ENCODE measurements around the gene SSBP2. TPM values are rescaled to one million over a fixed set of nuclear protein-coding genes. Genes with fewer than 3 reads are reported as not detected.
A peak's percentile ranks its signal among the peaks of the same experiment; 100 is the strongest.

SSBP2 gene
- total and polyA plus RNA-seq, 8 donors: 0.87 to 86.2 (median 24.6) TPM

DNA sequence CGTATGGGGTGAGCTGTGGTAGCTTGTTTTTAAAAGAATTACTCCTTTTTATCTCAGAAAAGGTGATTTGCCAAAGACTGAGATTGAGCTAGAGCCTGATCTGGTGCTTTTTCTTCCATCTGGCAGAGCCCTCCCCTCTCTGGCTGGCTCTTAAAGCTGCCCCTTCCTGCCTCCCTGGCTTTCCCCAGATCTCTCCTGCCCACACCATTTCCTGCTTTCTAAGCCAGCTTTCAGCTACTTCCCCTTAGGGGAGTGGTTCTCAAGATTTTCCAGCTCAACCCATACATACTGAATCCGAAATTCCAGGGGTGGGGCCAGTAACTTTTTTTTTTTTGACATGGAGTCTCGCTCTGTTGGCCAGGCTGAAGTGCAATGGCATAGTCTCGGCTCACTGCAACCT lies 352.2 kb downstream of the SSBP2 start:
- Histone ChIP-seq H3K27ac (no peak overlapping the region), H3K4me1 (peaks cover 9 to 10% (median 9%) of the 10 kb centered on the region in 4 donors), H3K4me3 (no peak overlapping the region), H3K9me3 (peaks cover 0 to 4% (median 0%) of the 10 kb centered on the region in 4 donors), H3K36me3 (no peaks in the 10 kb centered on the region), H3K27me3 (peaks cover 0 to 44% (median 15%) of the 10 kb centered on the region in 3 donors)
- 58 to 73% (median 67%) methylated on average over 4 of the region's 4 CpGs for WGBS, 5 donors
- TF ChIP-seq POLR2AphosphoS5 (IDR thresholded peaks at IDR 0.05): no peak
- TF ChIP-seq POLR2A (IDR thresholded peaks at IDR 0.05): no peak
- no peak for TF ChIP-seq EP300 (IDR thresholded peaks at IDR 0.05)
- TF ChIP-seq, protein P1, sequence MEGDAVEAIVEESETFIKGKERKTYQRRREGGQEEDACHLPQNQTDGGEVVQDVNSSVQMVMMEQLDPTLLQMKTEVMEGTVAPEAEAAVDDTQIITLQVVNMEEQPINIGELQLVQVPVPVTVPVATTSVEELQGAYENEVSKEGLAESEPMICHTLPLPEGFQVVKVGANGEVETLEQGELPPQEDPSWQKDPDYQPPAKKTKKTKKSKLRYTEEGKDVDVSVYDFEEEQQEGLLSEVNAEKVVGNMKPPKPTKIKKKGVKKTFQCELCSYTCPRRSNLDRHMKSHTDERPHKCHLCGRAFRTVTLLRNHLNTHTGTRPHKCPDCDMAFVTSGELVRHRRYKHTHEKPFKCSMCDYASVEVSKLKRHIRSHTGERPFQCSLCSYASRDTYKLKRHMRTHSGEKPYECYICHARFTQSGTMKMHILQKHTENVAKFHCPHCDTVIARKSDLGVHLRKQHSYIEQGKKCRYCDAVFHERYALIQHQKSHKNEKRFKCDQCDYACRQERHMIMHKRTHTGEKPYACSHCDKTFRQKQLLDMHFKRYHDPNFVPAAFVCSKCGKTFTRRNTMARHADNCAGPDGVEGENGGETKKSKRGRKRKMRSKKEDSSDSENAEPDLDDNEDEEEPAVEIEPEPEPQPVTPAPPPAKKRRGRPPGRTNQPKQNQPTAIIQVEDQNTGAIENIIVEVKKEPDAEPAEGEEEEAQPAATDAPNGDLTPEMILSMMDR (IDR thresholded peaks at IDR 0.05): no peak
- DNase-seq: no peak
- intact Hi-C loops (cut with DNase I; ENCODE audit: low total_unique reads): no loop called here

DNA sequence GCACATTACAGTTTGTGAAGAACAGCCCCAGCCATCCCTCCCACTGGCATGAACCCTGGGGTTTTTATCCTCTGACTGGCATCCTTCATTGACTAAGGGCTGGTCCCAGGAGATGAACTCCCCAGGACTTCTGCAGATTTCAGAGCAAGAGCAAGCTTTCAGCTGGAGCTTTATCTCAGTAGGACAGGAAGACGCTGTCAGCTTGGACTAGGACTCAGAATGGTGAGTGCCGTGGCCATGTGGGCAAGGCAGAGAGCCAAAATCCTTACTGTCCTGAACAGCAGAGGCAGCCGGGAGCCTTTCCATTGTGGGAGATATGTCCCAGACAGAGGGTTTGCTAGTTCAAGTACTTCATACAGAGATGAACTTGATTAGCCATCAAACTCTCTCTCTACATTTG lies 353.7 kb downstream of the SSBP2 start:
- H3K9me3 ChIP-seq: peaks cover 0 to 4% (median 0%) of the 10 kb centered on the region in 4 donors
- 0 to 13% (median 10%) methylated on average over 1 to 3 of the region's 3 CpGs for WGBS, 5 donors
- intact Hi-C loops (cut with DNase I; ENCODE audit: low total_unique reads): no loop called here
- H3K4me3 ChIP-seq: no peak overlapping the region
- peaks cover 0 to 60% (median 21%) of the 10 kb centered on the region in 3 donors for H3K27me3 ChIP-seq
- H3K27ac ChIP-seq: no peak overlapping the region
- TF ChIP-seq, protein P1 (IDR thresholded peaks at IDR 0.05): no peak
- TF ChIP-seq POLR2AphosphoS5 (IDR thresholded peaks at IDR 0.05) (no peak), POLR2A (IDR thresholded peaks at IDR 0.05) (no peak), EP300 (IDR thresholded peaks at IDR 0.05) (no peak)
- H3K36me3 ChIP-seq: no peaks in the 10 kb centered on the region
- peak in 1 of 2 donors; percentile 40 for DNase-seq
- peaks cover 13 to 16% (median 14%) of the 10 kb centered on the region in 4 donors for H3K4me1 ChIP-seq

DNA sequence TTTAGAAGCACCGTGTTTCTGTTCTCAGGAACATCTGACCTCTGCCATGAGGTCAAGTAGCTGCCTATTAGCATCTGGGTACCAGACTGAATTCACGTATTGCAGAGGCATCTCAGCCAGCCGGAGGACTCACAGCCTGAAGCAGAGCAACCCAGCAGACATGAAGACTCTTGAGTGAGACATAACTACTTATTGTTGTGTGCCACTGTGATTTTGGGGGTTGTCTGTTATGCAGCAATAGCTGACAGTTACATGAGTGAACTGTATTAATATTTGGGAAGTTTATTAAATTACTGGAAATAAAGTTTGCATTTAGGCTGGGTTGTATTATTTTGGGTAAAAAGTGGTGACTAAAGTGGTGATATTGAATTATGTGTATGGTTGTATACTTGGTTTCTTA lies 355.6 kb downstream of the SSBP2 start:
- intact Hi-C loops (cut with DNase I; ENCODE audit: low total_unique reads): no loop called here
- Histone ChIP-seq H3K4me3 (no peak overlapping the region), H3K27me3 (peaks cover 0 to 73% (median 24%) of the 10 kb centered on the region in 3 donors), H3K27ac (no peak overlapping the region), H3K36me3 (no peaks in the 10 kb centered on the region), H3K9me3 (peaks cover 0 to 4% (median 0%) of the 10 kb centered on the region in 4 donors), H3K4me1 (peaks cover 13 to 16% (median 14%) of the 10 kb centered on the region in 4 donors)
- DNase-seq: no peak
- 63 to 78% (median 66%) methylated on average over 3 of the region's 3 CpGs for WGBS, 5 donors
- no peak for TF ChIP-seq EP300 (IDR thresholded peaks at IDR 0.05)
- no peak for TF ChIP-seq POLR2A (IDR thresholded peaks at IDR 0.05)
- TF ChIP-seq, protein P1 (IDR thresholded peaks at IDR 0.05): no peak
- no peak for TF ChIP-seq POLR2AphosphoS5 (IDR thresholded peaks at IDR 0.05)

DNA sequence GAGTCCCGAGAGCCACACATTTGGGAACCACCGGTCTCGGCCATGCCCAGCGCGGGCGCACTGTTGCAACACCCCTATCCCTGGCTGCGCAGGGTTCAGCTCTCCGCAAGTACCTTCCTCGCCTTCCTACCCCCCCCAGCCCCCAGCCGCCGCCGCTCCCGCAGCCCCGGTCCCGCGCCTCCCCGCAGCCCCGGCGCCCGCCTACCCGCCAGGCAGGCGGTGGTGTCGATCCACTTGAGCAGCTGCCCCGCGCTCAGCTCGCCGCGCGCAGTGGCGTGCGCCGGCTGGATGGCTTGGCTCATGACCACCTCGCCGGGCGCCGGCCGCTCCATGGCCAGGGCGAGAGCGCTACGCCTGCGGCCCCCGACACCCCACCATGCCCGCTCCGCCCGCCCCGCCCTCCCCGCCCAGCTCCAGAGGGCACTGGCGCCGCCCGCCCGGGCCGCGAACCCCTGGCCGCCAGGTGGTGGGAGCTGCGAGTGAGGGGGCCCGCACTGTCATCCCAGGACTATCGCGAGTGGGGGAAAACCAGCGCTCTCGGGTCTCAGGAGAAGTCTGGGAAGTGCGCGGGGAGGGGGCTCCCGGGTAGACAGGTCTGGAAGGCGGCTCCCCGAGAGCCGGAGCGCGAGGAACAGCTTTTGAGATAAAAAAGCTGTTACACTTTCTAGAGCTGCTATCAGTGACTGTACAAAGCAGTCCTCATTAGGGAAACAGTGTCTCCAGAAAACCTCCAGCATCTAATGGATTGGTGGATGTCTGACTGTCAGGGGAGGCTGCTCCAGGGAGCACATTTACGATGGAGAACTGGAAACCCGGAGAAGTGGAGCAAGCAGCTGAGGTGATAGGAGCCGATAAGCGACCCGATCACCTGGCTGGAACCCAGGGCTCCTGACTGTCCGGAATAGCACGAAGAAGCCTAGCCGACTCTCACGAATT lies 356.8 kb downstream of the SSBP2 start, which contains the start of gene ACOT12:
Gene ACOT12 (minus strand): TSS at position 352 of the 936 bp plus-strand sequence. CDS start 20 bp downstream, at position 332.
- 3 to 8% (median 4%) methylated on average over 31 to 77 of the region's 77 CpGs for WGBS, 5 donors
- peak in 1 of 2 donors; percentile 63 for DNase-seq
- Histone ChIP-seq H3K9me3 (peaks cover 0 to 4% (median 0%) of the 10 kb centered on the region in 4 donors), H3K36me3 (no peaks in the 10 kb centered on the region), H3K4me3 (peak within 1 kb of the TSS; percentile 45 to 57 (median 51)), H3K27ac (no peak within 1 kb of the TSS), H3K4me1 (peaks cover 13 to 16% (median 14%) of the 10 kb centered on the region in 4 donors), H3K27me3 (peaks cover 0 to 85% (median 24%) of the 10 kb centered on the region in 3 donors)
- intact Hi-C loops (cut with DNase I; ENCODE audit: low total_unique reads): no loop called here
- TF ChIP-seq POLR2A (IDR thresholded peaks at IDR 0.05): no peak
- no peak for TF ChIP-seq EP300 (IDR thresholded peaks at IDR 0.05)
- TF ChIP-seq, protein P1 (IDR thresholded peaks at IDR 0.05): no peak
- no peak for TF ChIP-seq POLR2AphosphoS5 (IDR thresholded peaks at IDR 0.05)

All from stomach (tissue), 9 donors.